Lung (tissue), 12 donors: ENCODE results near the gene RABGEF1. TPM values are rescaled to one million over a fixed set of nuclear protein-coding genes. Genes with fewer than 3 reads are reported as not detected.
A peak's percentile ranks its signal among the peaks of the same experiment; 100 is the strongest.
"Not testable (repeated sequence)": the region's sequence is repeated elsewhere in the genome, so short reads cannot be mapped to it uniquely, and the experiment has no call there.

Source experiments
- ATAC-seq: fragments of 200-7000 bp; cut with Tn5 transposase; one replicate; pipeline ENCODE4 v1.9.1; 2020; ENCODE audit warnings: moderate number of reproducible peaks; ENCODE audit not compliant: insufficient read depth, low FRiP score
- DNase-seq, 3 donors: peaks; one replicate each; pipeline ENCODE4 v3.0.0-alpha.2; 2013 to 2017
- H3K27ac ChIP-seq, 2 donors: one replicate each; pipeline ENCODE4 v1.5.1; 2013; ENCODE audit warnings: mild to moderate bottlenecking in 2 of 2, moderate library complexity in 2 of 2, control low read depth in 1 of 2, inconsistent platforms in 1 of 2, low read depth in 1 of 2, low read length in 1 of 2
- H3K27me3 ChIP-seq, 3 donors: one replicate each; pipeline ENCODE4 v1.5.1; 2013; ENCODE audit warnings: low read length in 2 of 3; ENCODE audit not compliant: control insufficient read depth in 3 of 3, insufficient read depth in 3 of 3
- H3K36me3 ChIP-seq, 4 donors: one replicate each; pipeline ENCODE4 v1.5.1; 2013; ENCODE audit warnings: low read length in 4 of 4, mild to moderate bottlenecking in 1 of 4, moderate library complexity in 1 of 4; ENCODE audit not compliant: control insufficient read depth in 4 of 4, insufficient read depth in 4 of 4
- H3K4me1 ChIP-seq, 5 donors: one replicate each; pipeline ENCODE4 v1.5.1; 2013; ENCODE audit warnings: low read length in 5 of 5, mild to moderate bottlenecking in 2 of 5, moderate library complexity in 1 of 5; ENCODE audit not compliant: control insufficient read depth in 5 of 5, insufficient read depth in 5 of 5
- H3K4me3 ChIP-seq: one replicate; pipeline ENCODE4 v1.5.1; 2013; ENCODE audit warnings: mild to moderate bottlenecking, control low read depth, moderate library complexity
- H3K9ac ChIP-seq, 2 donors: one replicate each; pipeline ENCODE4 v1.5.1; 2013; ENCODE audit warnings: low read length in 2 of 2, control low read depth in 1 of 2; ENCODE audit not compliant: insufficient read depth in 1 of 2
- H3K9me3 ChIP-seq, 4 donors: one replicate each; pipeline ENCODE4 v1.5.1; 2013; ENCODE audit warnings: low read length in 3 of 4, mild to moderate bottlenecking in 1 of 4, moderate library complexity in 1 of 4; ENCODE audit not compliant: control insufficient read depth in 4 of 4, insufficient read depth in 3 of 4
- CTCF ChIP-seq: IDR thresholded peaks from 2 replicates; pipeline ENCODE4 v1.5.1; 2012; ENCODE audit warnings: mild to moderate bottlenecking; ENCODE audit errors: control extremely low read depth, extremely low read depth
- WGBS, 2 donors: extraction: QIAGEN DNeasy Blood & Tissue Kit; methylation state at CpG; one replicate each; pipeline ENCODE4 v1.1.7; 2013; 5-methylcytosine and 5-hydroxymethylcytosine counted together
- polyA plus RNA-seq, 2 donors: library from polyadenylated mRNA; stranded (reverse); fragments of 200-250 nt; gene quantifications; one replicate each; pipeline ENCODE4 v1.2.1, GENCODE V29; 2013
- total RNA-seq, 2 donors: library from RNA; depleted of rRNA in 1 of 2; stranded (reverse); fragments of >200 nt in 1 of 2; gene quantifications; one replicate each; pipeline ENCODE4 v1.2.1, GENCODE V29; 2014 to 2021
- donor health status: control.
- donor health status: control.
- donor health status: Bipolar disorder and iron deficiency.
- donor health status: healthy.
- donor health status: DM: yes; HTN: yes; CAD: no.

RABGEF1 gene
- total and polyA plus RNA-seq, 4 donors = 9.3 to 27.3 (median 18.9) TPM

GRCh38 chr7:66699998-66700397 lies 40.5 kb upstream of the RABGEF1 start:
- Histone ChIP-seq H3K36me3 (peaks cover 0 to 4% (median 0%) of the 10 kb centered on the region in 4 donors), H3K4me1 (peaks cover 0 to 4% (median 0%) of the 10 kb centered on the region in 5 donors), H3K27ac (no peak overlapping the region), H3K9me3 (no peaks in the 10 kb centered on the region), H3K9ac (no peak overlapping the region), H3K27me3 (no peaks in the 10 kb centered on the region), H3K4me3 (no peak overlapping the region)
- ATAC-seq = no peak
- DNase-seq = peak; percentile 65 to 79 (median 67)
- 78 to 87% methylated on average over 6 of the region's 6 CpGs for WGBS, 2 donors
- TF ChIP-seq CTCF = no peak

GRCh38 chr7:66700633-66701131 lies 39.9 kb upstream of the RABGEF1 start:
- no peak overlapping the region for H3K27ac ChIP-seq
- no peak for DNase-seq
- no peaks in the 10 kb centered on the region for H3K9me3 ChIP-seq
- H3K9ac ChIP-seq = no peak overlapping the region
- no peak for ATAC-seq
- H3K36me3 ChIP-seq = peaks cover 0 to 4% (median 0%) of the 10 kb centered on the region in 4 donors
- WGBS, 2 donors = 94 to 96% methylated on average over 7 of the region's 7 CpGs
- peaks cover 0 to 4% (median 0%) of the 10 kb centered on the region in 5 donors for H3K4me1 ChIP-seq
- no peaks in the 10 kb centered on the region for H3K27me3 ChIP-seq
- no peak overlapping the region for H3K4me3 ChIP-seq
- no peak for TF ChIP-seq CTCF

- Histone ChIP-seq H3K36me3 (peaks cover 0 to 5% (median 2%) of the 10 kb centered on the region in 4 donors), H3K27ac (no peak overlapping the region), H3K9ac (no peak overlapping the region), H3K9me3 (no peaks in the 10 kb centered on the region), H3K4me3 (no peak overlapping the region), H3K4me1 (no peaks in the 10 kb centered on the region), H3K27me3 (no peaks in the 10 kb centered on the region)
- no peak for TF ChIP-seq CTCF
- DNase-seq = no peak
- no peak for ATAC-seq
Observed at GRCh38 chr7:66707825-66708224, 32.7 kb upstream of the RABGEF1 start.

GRCh38 chr7:66710752-66711151 lies 29.8 kb upstream of the RABGEF1 start:
- DNase-seq, H3K4me1 ChIP-seq, ATAC-seq, H3K9ac ChIP-seq, H3K27me3 ChIP-seq, H3K27ac ChIP-seq, H3K9me3 ChIP-seq, H3K4me3 ChIP-seq: not testable (repeated sequence)
- peaks cover 0 to 13% (median 4%) of the 10 kb centered on the region in 4 donors for H3K36me3 ChIP-seq
- 95 to 97% methylated on average over 4 of the region's 4 CpGs for WGBS, 2 donors
